Measurements from ENCODE around the gene PIGQ. TPM values are rescaled to one million over a fixed set of nuclear protein-coding genes. Genes with fewer than 3 reads are reported as not detected.

The PIGQ gene
- total RNA-seq, 4 donors from 2014 or later = 36.1 to 46.4 (median 40.7) TPM

DNA sequence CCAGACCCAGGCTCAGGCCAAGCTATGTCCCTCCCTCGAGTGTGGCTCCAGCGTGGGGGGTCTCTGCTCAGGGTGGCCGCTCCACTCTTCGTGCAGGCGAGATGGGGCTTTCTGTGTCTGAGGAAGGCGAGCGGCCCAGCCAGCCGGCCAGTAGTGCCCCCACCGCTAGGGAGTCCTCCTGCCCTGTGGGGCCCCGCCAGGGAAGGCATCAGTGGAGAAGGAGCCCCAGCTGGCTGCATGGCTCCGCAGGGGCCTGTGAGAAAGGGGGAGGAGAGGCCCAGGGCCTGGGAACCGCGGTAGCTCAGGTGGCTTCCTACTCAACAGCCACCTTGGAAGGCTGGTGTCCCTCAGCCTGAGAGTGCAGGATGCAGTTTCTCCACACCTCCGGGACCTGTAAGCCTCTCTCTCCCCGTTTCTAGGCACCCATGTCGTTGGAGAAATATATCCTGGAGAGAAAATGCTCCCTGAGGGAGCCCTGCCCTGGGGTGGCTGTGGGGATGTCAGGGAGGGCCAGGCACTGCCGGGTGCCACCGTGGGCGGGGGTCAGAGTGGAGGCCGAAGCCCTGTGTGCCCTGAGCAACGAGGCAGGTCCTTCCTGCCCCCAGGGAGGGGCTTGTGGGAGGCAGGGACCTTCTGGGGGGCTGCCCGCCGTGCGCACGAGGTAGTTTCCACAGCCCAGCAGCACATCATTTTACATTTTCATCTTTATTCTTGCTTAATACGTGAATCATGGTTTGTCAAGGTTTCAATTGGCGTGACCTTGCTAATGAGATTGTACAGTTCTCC lies 3.3 kb downstream of the PIGQ start:
- intact Hi-C loops (cut with DNase I) = no loop called here
- Histone ChIP-seq H3K36me3 (peaks cover 0 to 47% (median 26%) of the 10 kb centered on the region in 4 donors), H3K27ac (replicated peaks in 1 of 4) (no peak overlapping the region), H3K9me3 (no peaks in the 10 kb centered on the region), H3K27me3 (no peaks in the 10 kb centered on the region), H3K4me3 (no peak overlapping the region), H3K4me1 (peaks cover 19 to 46% (median 35%) of the 10 kb centered on the region in 4 donors)
- TF ChIP-seq POLR2AphosphoS5 (IDR thresholded peaks at IDR 0.05) (no peak), EP300 (IDR thresholded peaks at IDR 0.05) (no peak), POLR2A (IDR thresholded peaks at IDR 0.05; ENCODE audit: low read depth) (no peak)
- TF ChIP-seq, protein P1, sequence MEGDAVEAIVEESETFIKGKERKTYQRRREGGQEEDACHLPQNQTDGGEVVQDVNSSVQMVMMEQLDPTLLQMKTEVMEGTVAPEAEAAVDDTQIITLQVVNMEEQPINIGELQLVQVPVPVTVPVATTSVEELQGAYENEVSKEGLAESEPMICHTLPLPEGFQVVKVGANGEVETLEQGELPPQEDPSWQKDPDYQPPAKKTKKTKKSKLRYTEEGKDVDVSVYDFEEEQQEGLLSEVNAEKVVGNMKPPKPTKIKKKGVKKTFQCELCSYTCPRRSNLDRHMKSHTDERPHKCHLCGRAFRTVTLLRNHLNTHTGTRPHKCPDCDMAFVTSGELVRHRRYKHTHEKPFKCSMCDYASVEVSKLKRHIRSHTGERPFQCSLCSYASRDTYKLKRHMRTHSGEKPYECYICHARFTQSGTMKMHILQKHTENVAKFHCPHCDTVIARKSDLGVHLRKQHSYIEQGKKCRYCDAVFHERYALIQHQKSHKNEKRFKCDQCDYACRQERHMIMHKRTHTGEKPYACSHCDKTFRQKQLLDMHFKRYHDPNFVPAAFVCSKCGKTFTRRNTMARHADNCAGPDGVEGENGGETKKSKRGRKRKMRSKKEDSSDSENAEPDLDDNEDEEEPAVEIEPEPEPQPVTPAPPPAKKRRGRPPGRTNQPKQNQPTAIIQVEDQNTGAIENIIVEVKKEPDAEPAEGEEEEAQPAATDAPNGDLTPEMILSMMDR (IDR thresholded peaks at IDR 0.05) = no peak
- whole genome bisulfite sequencing = 70% methylated on average over 16 of the region's 27 CpGs
- DNase-seq (ENCODE audit: extremely low spot score) = no peak

DNA sequence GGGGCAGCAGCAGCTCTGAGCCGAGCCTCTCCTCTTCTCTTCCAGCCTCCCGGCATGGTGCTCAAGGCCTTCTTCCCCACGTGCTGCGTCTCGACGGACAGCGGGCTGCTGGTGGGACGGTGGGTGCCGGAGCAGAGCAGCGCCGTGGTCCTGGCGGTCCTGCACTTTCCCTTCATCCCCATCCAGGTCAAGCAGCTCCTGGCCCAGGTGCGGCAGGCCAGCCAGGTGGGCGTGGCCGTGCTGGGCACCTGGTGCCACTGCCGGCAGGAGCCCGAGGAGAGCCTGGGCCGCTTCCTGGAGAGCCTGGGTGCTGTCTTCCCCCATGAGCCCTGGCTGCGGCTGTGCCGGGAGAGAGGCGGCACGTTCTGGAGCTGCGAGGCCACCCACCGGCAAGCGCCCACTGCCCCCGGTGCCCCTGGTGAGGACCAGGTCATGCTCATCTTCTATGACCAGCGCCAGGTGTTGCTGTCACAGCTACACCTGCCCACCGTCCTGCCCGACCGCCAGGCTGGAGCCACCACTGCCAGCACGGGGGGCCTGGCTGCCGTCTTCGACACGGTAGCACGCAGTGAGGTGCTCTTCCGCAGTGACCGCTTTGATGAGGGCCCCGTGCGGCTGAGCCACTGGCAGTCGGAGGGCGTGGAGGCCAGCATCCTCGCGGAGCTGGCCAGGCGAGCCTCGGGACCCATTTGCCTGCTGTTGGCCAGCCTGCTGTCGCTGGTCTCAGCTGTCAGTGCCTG lies 4.4 kb downstream of the PIGQ start:
- no peak for TF ChIP-seq POLR2A (IDR thresholded peaks at IDR 0.05; ENCODE audit: low read depth)
- TF ChIP-seq, protein P1 (IDR thresholded peaks at IDR 0.05) = no peak
- no peak for TF ChIP-seq EP300 (IDR thresholded peaks at IDR 0.05)
- TF ChIP-seq POLR2AphosphoS5 (IDR thresholded peaks at IDR 0.05) = no peak
- WGBS = 93% methylated on average over 15 of the region's 46 CpGs
- Histone ChIP-seq H3K27ac (replicated peaks in 1 of 4) (no peak overlapping the region), H3K4me3 (no peak overlapping the region), H3K9me3 (no peaks in the 10 kb centered on the region), H3K27me3 (no peaks in the 10 kb centered on the region), H3K4me1 (peaks cover 13 to 44% (median 33%) of the 10 kb centered on the region in 4 donors), H3K36me3 (peaks cover 0 to 47% (median 26%) of the 10 kb centered on the region in 4 donors)
- no peak for DNase-seq (ENCODE audit: extremely low spot score)
- intact Hi-C loops (cut with DNase I) = no loop called here

DNA sequence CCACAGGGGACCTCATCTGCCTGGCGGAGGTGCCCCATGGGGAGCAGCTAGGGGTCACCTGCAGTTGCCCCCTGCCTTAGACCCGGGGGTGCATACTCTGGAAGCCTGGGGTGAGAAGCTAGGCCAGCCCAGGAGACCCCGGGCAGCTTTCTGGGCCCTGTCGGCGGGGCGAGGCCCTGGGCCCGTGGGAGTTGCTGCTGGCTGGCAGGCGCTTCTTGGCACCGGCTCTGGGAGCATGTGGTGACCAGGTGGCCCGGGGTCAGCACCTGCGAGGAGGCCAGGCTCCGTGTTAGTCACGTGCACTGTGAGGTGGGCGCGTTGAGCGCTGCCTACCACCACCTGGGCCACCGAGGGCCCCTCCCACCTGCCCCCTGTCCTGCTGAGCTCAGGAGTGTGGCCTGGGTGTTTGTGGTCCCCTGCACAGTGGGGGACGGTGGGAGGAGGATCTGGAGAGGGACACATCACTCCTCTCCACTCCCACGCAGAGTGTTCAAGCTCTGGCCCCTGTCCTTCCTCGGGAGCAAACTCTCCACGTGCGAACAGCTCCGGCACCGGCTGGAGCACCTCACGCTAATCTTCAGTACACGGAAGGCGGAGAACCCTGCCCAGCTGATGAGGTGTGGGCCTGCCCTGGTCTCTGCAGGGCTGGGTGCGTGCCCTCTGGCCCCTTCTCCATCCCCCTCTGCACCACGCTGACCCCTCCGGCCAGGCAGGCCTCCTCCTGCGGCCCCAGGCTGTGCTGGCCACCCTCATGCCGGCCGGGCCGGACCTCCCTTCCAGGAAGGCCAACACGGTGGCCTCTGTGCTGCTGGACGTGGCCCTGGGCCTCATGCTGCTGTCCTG lies 5.8 kb downstream of the PIGQ start:
- no peaks in the 10 kb centered on the region for H3K27me3 ChIP-seq
- 94% methylated on average over 9 of the region's 36 CpGs for WGBS
- TF ChIP-seq POLR2AphosphoS5 (IDR thresholded peaks at IDR 0.05) (no peak), EP300 (IDR thresholded peaks at IDR 0.05) (no peak), POLR2A (IDR thresholded peaks at IDR 0.05; ENCODE audit: low read depth) (no peak)
- TF ChIP-seq, protein P1 (IDR thresholded peaks at IDR 0.05) = no peak
- intact Hi-C loops (cut with DNase I) = loop anchor here (5.0 kb wide), 1 partner anchor 87 kb away; no protein-coding TSS in a partner anchor
- no peak for DNase-seq (ENCODE audit: extremely low spot score)
- H3K4me3 ChIP-seq = no peak overlapping the region
- H3K4me1 ChIP-seq = peaks cover 9 to 36% (median 26%) of the 10 kb centered on the region in 4 donors
- H3K9me3 ChIP-seq = no peaks in the 10 kb centered on the region
- peaks cover 0 to 54% (median 30%) of the 10 kb centered on the region in 4 donors for H3K36me3 ChIP-seq
- no peak overlapping the region for H3K27ac ChIP-seq (replicated peaks in 1 of 4)

DNA sequence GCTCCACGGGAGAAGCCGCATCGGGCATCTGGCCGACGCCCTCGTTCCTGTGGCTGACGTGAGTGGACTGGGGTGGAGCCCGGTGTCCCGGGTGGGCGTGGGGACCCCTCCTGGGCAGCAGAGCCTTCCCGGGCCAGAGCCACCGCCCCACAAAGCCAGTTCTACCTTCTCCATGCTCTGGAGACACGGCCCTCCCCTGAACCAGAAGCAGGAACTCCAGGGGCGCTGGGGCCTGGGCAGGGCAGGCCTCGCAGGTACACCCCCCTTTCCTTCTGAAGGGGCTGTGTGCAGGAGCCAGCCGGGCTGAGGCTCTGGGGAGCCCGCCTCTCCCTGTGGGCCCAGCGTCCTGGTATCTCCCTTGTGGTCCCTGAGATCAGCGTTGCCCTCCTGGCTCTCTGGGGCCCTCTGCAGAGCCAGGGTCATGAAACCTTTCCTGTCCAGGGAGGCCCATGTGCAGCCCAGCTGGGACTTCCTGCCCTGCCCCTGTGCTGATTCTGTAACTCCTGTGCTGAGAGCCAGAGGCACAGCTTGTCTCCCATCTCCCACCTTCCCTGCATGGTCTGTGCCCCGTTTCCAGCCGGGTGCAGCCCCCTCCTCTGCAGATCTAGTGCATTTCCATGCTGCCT lies 6.5 kb downstream of the PIGQ start:
- no peaks in the 10 kb centered on the region for H3K9me3 ChIP-seq
- intact Hi-C loops (cut with DNase I) = loop anchor here (5.0 kb wide), 1 partner anchor 86 kb away; no protein-coding TSS in a partner anchor
- H3K4me1 ChIP-seq = peaks cover 6 to 29% (median 19%) of the 10 kb centered on the region in 4 donors
- no peak overlapping the region for H3K4me3 ChIP-seq
- WGBS = 85% methylated on average over 10 of the region's 21 CpGs
- H3K27me3 ChIP-seq = no peaks in the 10 kb centered on the region
- TF ChIP-seq EP300 (IDR thresholded peaks at IDR 0.05) (no peak), POLR2AphosphoS5 (IDR thresholded peaks at IDR 0.05) (no peak), POLR2A (IDR thresholded peaks at IDR 0.05; ENCODE audit: low read depth) (no peak)
- TF ChIP-seq, protein P1 (IDR thresholded peaks at IDR 0.05) = no peak
- DNase-seq (ENCODE audit: extremely low spot score) = no peak
- no peak overlapping the region for H3K27ac ChIP-seq (replicated peaks in 1 of 4)
- peaks cover 0 to 60% (median 33%) of the 10 kb centered on the region in 4 donors for H3K36me3 ChIP-seq
